Stimulated activated CD8-positive, alpha-beta memory T cell treated with anti-CD3 and anti-CD28 coated beads, Interleukin-7, amount 100 ng/mL, for 24 hours (primary cell): ENCODE results near the gene GNB2.
A peak's percentile ranks its signal among the peaks of the same experiment; 100 is the strongest.

Experiments
- DNase-seq: peaks from one replicate; pipeline ENCODE4 v3.0.0-alpha.2; 2020; ENCODE audit warnings: low read depth

Gene GNB2

DNA sequence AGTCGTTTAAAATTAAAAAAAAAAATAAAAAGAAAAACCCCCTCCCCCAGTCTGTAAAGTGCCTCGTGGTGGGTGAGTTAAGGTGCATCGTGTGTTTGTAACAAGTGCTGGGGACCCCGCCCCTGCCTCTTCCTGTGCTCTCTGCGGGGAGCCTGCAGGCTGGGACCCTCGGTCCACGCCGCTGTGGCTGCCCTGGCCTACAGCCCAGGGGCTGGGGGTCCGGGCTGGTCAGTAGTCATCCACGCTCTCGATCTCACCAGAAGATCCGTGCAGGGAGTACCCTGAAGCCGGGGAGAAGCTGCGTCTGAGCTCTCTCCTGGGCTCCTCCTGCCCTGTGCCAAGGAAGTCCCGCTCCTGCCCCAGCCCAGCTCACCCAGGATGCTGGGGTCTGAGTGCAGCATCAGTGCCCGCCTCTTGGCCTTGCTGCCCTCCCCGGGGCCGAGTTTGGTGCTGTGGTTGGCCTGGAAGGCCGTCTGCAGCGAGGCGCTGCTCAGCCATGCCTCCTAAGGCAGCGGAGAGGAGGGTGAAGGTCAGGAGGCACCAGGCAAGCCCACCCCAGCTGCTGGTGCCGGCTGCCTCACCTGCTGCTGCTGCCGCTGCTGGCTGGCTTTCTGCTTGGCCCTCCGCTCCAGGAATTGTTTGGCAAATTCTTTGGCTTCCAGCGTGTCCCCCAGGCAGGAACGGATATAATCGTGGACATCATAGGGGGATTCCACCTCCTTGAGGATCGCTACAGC, 8.1 kb downstream of the GNB2 start:
- no peak for DNase-seq

DNA sequence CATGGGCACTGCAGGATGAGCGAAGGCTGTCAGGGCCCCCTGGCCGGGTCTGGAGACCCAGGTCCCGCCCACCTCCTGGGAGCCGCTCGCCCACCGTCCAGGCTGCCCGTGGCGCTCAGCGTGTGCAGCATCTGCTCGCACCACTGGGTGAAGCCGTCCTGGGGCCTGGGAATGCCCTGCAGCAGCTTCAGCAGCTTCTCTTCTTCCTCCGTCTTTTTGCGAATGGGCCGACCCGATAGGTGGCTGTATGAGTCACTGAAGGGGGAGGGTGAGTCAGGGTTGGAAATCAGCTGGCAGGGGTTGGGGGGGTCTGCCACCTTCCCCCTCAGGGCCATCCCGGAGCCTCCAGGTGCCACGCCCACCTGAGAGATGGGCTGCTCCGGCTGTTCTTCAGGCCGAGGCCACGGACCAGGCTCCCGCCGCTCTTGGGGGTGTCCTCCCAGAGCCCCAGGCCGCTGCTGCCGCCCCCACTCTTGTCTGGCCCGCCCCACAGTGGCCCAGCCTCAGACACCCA, 8.7 kb downstream of the GNB2 start:
- no peak for DNase-seq

GRCh38 chr7:100682991-100683658, 9.6 kb downstream of the GNB2 start:
- DNase-seq, result no peak

GRCh38 chr7:100683659-100684533, 10.4 kb downstream of the GNB2 start:
- DNase-seq, result no peak

DNA sequence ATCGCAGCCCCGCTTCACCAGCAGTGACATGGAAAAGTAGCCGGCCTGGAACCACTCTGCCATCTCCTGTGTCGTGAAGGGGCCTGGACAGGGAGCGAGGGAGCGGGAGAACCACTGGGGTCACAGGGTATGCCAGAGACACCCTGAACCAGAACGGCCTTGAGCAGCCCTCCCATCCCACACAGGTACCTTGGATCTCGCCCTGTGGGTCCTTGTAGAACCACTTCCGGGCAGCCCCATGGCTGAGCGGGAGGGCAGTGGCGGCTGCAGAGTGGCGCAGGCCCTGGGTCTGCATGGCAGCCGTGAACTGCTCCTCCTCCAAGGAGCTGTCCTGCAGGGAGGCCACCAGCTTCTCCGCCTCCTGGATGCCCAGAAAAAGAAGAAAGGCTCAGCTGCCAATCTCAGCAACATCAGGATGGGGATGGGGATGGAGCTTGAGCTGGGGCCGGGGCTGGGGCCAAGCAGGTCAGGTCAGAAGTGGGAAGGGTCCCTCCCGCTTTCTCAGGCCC, 11.0 kb downstream of the GNB2 start:
- DNase-seq, result no peak

DNA sequence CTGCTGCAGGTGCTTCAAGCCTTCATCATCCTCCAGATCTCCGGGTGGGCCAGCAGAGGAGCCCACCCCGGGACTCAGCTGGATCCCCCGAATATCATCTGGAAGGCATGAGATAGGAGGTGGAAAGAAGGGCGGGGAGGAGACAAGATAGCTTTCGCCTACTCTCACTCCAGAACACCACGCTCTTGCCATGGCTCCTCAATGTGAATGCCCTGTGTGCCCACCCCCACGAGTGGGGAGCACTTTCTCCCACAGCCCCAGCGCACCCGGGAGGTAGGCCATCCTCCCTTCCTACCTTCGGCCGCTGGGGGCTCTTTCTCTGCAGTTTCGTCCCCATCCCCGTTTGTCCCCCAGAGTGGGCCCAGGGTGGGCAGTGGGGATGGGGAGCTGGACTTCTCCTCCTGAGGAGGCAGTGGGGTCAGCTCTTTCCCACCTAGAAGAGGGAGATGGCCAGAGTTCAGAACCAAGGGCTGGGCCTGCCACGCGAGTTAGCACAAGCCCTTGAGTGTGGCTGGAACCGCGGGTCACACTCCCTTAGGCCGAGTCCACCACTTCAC, 11.6 kb downstream of the GNB2 start:
- no peak for DNase-seq

DNA sequence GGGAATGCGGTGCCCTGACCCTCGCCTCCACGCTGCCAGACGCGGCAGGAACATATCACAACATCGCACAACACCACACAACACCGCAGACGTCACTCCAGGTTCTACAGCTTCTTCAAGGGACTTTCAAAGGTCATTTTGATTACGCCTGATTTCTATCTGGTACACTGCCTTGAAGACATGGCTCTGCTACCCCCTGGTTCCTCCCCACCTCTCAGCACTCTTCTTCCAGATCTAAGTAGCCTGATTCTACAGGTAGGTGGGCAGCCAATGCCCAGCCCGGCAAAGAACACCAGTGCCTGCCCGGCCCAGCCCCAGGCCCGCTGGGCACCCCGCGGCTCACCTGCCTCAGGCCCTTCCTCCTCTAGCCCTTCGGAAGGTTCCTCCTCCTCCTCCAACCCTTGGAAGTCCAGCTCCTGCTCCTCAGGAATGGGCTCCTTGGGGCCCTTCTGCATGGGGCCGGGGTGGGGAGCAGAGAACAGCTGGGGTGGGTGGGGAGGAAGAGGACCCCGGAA, 12.1 kb downstream of the GNB2 start:
- no peak for DNase-seq

GRCh38 chr7:100686201-100686821, 12.8 kb downstream of the GNB2 start:
- no peak for DNase-seq

GRCh38 chr7:100686822-100687211, 13.3 kb downstream of the GNB2 start:
- no peak for DNase-seq

DNA sequence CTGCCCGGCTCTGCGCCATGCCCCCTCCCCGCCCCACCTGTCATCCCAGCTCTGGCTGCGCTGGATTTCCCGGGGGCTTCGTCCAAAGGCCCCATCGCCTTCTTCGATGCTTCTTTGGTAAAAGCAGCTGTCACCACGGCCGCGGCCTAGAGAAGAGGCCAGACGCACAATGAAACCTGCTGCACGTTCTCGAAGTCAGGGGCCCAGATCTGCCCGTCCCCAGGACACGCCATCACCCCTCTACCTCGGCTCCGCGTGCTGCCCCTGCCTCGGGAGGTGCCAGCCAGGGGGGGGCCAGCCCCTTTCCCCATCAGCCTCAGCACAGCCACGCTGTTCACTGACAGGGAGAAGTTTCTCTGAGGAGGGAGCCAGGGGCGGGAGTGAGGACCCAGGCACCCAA, 13.7 kb downstream of the GNB2 start:
- no peak for DNase-seq

DNA sequence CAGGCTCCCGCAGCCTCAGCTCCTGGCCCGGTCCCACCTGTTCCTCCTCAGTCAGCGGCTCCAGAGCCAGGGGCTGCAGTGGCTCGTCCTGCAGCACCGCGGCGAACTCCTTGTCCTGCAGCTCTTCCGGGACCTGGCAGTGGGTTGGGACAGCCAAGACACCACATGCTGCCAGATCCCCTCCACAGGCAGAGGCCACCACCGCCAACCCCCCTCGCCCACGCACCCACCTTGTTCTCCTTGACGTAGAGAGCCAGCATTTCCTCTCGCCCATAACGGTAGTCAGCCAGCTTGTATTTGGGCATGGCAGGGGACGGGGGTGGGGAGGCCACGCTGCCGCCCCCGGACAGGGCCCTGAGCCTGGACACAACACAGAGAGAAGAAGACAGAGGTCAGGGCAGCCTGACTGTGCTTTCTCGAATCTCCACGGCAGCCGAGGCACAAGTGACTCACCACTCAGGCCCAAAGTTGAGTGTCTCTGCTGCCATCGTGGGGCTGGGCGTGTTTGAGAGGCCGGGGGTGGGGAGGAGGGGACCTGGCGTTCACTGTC, 14.3 kb downstream of the GNB2 start:
- no peak for DNase-seq

GRCh38 chr7:100688326-100688860, 14.9 kb downstream of the GNB2 start:
- DNase-seq, result no peak

DNA sequence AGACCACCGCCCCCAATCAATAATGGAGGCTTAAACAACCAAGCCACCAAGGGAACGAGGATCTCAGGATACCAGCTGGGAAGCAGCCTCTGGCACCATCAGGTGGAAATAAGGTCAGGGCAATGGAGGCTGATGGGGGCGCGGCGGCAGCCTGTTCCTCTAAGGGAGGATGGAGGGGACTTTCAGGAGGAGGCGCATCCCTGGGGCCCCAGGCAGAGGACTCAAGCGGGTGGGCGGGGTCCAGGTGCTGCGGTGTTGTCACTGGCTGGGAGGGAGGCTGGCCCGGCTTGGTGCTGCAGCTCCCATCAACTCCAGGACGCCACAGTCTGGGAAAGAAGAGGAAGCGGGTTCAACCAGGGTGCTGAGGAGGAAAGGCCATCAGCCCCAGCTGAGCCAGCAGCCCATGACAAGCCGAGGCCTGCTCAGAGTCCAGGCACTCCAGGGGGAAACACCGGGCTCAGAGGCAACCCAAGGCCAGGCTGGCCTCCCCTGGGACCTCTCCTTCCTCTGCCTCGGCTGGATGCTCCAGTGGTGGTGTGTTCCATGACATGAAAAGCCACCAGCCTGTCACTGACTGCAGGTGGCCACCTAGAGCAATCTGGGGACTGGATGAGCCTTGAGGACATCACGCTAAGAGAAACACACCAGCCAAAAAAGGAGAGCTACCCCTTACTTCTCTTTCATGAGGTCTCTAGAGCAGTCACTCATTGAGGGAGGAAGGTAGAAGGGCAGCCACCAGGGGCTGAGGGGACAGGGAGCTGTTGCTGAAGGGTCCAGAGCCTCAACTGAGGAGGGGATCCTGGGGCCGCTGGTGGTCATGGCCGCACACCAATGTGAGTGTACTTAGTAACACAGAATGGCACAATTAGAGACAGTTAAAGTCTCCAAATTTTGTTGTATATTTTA, 15.9 kb downstream of the GNB2 start:
- no peak for DNase-seq

GRCh38 chr7:100691676-100692577, 18.4 kb downstream of the GNB2 start:
- DNase-seq, result peak; percentile 74

- DNase-seq, result no peak
Measured at GRCh38 chr7:100692578-100692961, 19.0 kb downstream of the GNB2 start.

- DNase-seq, result no peak
Measured at GRCh38 chr7:100693312-100694097, 20.0 kb downstream of the GNB2 start.

DNA sequence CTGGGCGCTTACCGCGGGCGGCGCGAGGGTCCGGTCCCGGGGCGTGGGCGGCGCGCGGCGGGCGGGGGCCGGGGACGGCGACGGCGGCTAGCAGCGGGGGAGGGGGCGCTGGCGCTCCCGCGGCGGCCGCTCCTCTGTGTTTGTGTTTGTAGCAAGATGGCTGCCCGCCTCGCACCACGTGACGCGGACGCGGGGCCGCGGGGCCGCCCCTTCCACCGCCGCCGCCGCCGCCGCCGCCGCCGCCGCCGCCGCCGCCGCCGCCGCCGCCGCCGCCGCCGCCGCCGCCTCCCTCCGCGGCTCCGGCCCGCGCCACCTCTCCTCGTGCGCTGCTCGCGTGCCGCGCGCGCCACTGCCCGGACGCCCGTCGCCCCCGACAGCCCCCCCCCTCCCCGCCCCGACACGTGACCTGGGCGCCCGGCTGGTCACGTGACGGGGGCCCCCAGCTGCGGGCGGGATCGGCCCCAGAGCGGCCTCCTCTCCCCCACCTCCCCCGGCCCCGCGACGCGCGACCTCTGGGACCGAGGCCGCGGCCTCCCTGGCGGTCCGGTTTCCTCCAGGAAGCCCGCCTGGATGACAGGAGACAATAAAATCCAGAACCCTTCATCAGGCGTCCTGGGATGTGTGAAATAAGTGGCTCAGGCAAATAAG, 20.7 kb downstream of the GNB2 start, which contains the start of gene GIGYF1:
Gene GIGYF1 (minus strand): TSS at position 153 of the 648 bp plus-strand sequence. CDS start 6,012 bp downstream, outside the sequence.
- peak; percentile 46 for DNase-seq
